Spleen (tissue), 11 donors: ENCODE results near the gene ZNF462. TPM values are rescaled to one million over a fixed set of nuclear protein-coding genes. Genes with fewer than 3 reads are reported as not detected.

Source experiments
- DNase-seq: peaks from one replicate; pipeline ENCODE4 v3.0.0-alpha.2; 2020
- H3K27ac ChIP-seq, 8 donors: fragments of 200-600 bp; sonication (generic) in 7 of 8; 1 replicate in 4 of 8; 2 replicates in 4 of 8; pipeline versions ENCODE4 v1.5.0 to v1.8.0; 2016 to 2021; ENCODE audit warnings: inconsistent platforms in 4 of 8, mild to moderate bottlenecking in 4 of 8, moderate library complexity in 1 of 8
- H3K27me3 ChIP-seq, 7 donors: fragments of 200-600 bp; sonication (generic) in 6 of 7; replicated peaks in 1 of 7; 1 replicate in 4 of 7; 2 replicates in 3 of 7; pipeline versions ENCODE4 v1.5.0 to v1.8.0; 2016 to 2021; ENCODE audit warnings: inconsistent platforms in 3 of 7, mild to moderate bottlenecking in 1 of 7
- H3K36me3 ChIP-seq, 6 donors: fragments of 200-600 bp; sonication (generic) in 5 of 6; 1 replicate in 4 of 6; 2 replicates in 2 of 6; pipeline versions ENCODE4 v1.5.0 to v1.8.0; 2016 to 2021; ENCODE audit warnings: inconsistent platforms in 2 of 6
- H3K4me1 ChIP-seq, 6 donors: fragments of 200-600 bp; sonication (generic) in 5 of 6; 1 replicate in 3 of 6; 2 replicates in 3 of 6; pipeline versions ENCODE4 v1.5.0 to v1.8.0; 2016 to 2021; ENCODE audit warnings: inconsistent platforms in 3 of 6
- H3K4me3 ChIP-seq, 8 donors: fragments of 200-600 bp; sonication (generic) in 7 of 8; 1 replicate in 4 of 8; 2 replicates in 4 of 8; pipeline versions ENCODE4 v1.5.0 to v1.8.0; 2016 to 2021; ENCODE audit warnings: inconsistent platforms in 4 of 8, mild to moderate bottlenecking in 4 of 8, moderate library complexity in 2 of 8
- H3K9me3 ChIP-seq, 8 donors: fragments of 200-600 bp; sonication (generic) in 7 of 8; 1 replicate in 4 of 8; 2 replicates in 4 of 8; pipeline versions ENCODE4 v1.5.0 to v1.8.0; 2016 to 2021; ENCODE audit warnings: inconsistent platforms in 4 of 8
- POLR2A ChIP-seq, 3 donors: fragments of 450-650 bp; IDR thresholded peaks; one replicate each; pipeline ENCODE4 v1.5.1; 2017; ENCODE audit warnings: antibody characterized with exemption in 3 of 3, mild to moderate bottlenecking in 1 of 3
- POLR2AphosphoS5 ChIP-seq, 3 donors: sonication (generic); formaldehyde crosslinking; IDR thresholded peaks; one replicate each; pipeline ENCODE4 v1.5.1; 2017; ENCODE audit warnings: antibody characterized with exemption in 3 of 3
- WGBS, 5 donors: extraction: QIAGEN DNeasy Blood & Tissue Kit in 3 of 5; methylation state at CpG; one replicate each; pipeline versions ENCODE4 v1.1.5 to v1.1.7; 2013 to 2018; 5-methylcytosine and 5-hydroxymethylcytosine counted together
- intact Hi-C: fragments of 100-400 bp; cut with DNase I; formaldehyde crosslinking; loops from one replicate; pipeline ENCODE4 v1.15.0; 2023; ENCODE audit warnings: low total_unique reads
- polyA plus RNA-seq, 3 donors: library from polyadenylated mRNA; stranded (reverse); fragments of 200-250 nt; gene quantifications; one replicate each; pipeline ENCODE4 v1.2.1, GENCODE V29; 2013
- total RNA-seq, 7 donors: library from RNA; depleted of rRNA in 3 of 7; stranded (reverse); fragments of >200 nt in 3 of 7; fragmentation: NEBNext Ultra II Directional in 4 of 7; extraction: Animal tissue kit (Norgen Biotek cat#: 25700) in 4 of 7; gene quantifications; one replicate each; pipeline versions ENCODE4 v1.1.0 to v1.2.1, GENCODE V29; 2016 to 2021
- TF ChIP-seq, protein P1 (sequence below), 11 experiments: fragments of 200-600 bp in 7 of 11; fragments of 450-650 bp in 4 of 11; sonication (generic) in 4 of 11; IDR thresholded peaks in 8 of 11; conservative IDR thresholded peaks in 3 of 11; 1 replicate in 7 of 11; 2 replicates in 4 of 11; pipeline versions ENCODE4 v1.4.0 to v1.8.0; 2016 to 2021; ENCODE audit warnings: antibody characterized with exemption in 11 of 11, inconsistent platforms in 4 of 11, mild to moderate bottlenecking in 1 of 11
- donor health status: healthy with polysubstance abuse.
- donor health status: DM: no; HTN: no; CAD: no; lungs with moderate emphysema.
- donor health status: DM: no; HTN: no; CAD: no.
- donor health status: Bipolar disorder and iron deficiency.
- donor health status: healthy.
- donor health status: DM: no; HTN: no; CAD: no.
- donor health status: DM: yes; HTN: yes; CAD: no.

Gene ZNF462
- total and polyA plus RNA-seq, 10 donors: 0.36 to 38.9 (median 20.3) TPM

DNA sequence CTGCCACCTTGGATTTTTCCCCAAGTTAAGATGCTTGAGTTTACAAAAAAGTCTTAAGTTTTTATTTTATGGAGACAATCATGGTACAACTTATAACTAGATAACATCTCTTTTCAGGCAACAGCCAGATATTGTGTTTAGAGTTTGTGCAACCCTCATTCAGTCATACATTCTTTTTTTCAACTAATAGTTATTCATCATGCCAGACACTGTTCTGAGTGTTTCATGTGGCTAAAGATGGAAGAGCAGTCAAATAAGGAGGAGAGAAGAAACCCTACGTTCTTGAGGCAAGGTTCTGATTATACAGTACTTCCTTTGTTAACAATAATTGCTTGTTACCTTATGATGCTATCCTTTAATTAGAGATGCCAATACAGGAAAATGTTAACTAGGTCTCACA lies 42.1 kb upstream of the ZNF462 start:
- no peaks in the 10 kb centered on the region for H3K36me3 ChIP-seq
- no peak for TF ChIP-seq POLR2A (IDR thresholded peaks at IDR 0.05)
- no peak for TF ChIP-seq POLR2AphosphoS5 (IDR thresholded peaks at IDR 0.05)
- TF ChIP-seq, protein P1, sequence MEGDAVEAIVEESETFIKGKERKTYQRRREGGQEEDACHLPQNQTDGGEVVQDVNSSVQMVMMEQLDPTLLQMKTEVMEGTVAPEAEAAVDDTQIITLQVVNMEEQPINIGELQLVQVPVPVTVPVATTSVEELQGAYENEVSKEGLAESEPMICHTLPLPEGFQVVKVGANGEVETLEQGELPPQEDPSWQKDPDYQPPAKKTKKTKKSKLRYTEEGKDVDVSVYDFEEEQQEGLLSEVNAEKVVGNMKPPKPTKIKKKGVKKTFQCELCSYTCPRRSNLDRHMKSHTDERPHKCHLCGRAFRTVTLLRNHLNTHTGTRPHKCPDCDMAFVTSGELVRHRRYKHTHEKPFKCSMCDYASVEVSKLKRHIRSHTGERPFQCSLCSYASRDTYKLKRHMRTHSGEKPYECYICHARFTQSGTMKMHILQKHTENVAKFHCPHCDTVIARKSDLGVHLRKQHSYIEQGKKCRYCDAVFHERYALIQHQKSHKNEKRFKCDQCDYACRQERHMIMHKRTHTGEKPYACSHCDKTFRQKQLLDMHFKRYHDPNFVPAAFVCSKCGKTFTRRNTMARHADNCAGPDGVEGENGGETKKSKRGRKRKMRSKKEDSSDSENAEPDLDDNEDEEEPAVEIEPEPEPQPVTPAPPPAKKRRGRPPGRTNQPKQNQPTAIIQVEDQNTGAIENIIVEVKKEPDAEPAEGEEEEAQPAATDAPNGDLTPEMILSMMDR (IDR thresholded peaks at IDR 0.05 in 8 of 11, conservative IDR thresholded peaks at IDR 0.05 in 3 of 11): no peak
- H3K4me1 ChIP-seq: no peaks in the 10 kb centered on the region
- no peak overlapping the region for H3K27ac ChIP-seq
- intact Hi-C loops: no loop called here
- WGBS, 5 donors: 56 to 68% (median 62%) methylated on average over 1 of the region's 1 CpG
- H3K4me3 ChIP-seq: no peak overlapping the region
- peaks cover 0 to 16% (median 7%) of the 10 kb centered on the region in 8 donors for H3K9me3 ChIP-seq
- H3K27me3 ChIP-seq: no peaks in the 10 kb centered on the region
- no peak for DNase-seq

DNA sequence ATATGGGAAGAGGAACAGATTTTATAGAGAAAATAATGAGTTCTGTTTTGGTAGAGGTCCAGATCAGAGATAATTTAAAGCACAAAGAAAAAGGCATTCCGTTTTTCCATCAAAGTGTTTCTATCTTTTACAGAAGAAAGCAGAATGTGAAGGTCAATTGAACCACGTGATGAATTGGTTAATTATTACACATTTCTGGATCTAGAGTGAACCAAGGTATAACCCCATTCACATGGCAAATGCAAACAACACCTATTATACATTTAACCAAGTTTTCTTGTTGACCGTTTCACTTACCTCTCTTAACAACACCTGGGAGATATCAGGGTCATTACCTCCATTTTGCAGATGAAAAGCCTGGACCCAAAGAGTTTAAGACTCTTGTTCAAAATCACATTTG lies 34.9 kb upstream of the ZNF462 start:
- Histone ChIP-seq H3K27me3 (no peaks in the 10 kb centered on the region), H3K4me3 (no peak overlapping the region), H3K27ac (no peak overlapping the region), H3K9me3 (peaks cover 0 to 16% (median 5%) of the 10 kb centered on the region in 8 donors), H3K4me1 (no peaks in the 10 kb centered on the region), H3K36me3 (no peaks in the 10 kb centered on the region)
- WGBS, 5 donors: 78 to 93% (median 83%) methylated on average over 3 of the region's 3 CpGs
- TF ChIP-seq POLR2AphosphoS5 (IDR thresholded peaks at IDR 0.05): no peak
- no peak for TF ChIP-seq POLR2A (IDR thresholded peaks at IDR 0.05)
- TF ChIP-seq, protein P1 (IDR thresholded peaks at IDR 0.05 in 8 of 11, conservative IDR thresholded peaks at IDR 0.05 in 3 of 11): no peak
- no peak for DNase-seq
- intact Hi-C loops: no loop called here

DNA sequence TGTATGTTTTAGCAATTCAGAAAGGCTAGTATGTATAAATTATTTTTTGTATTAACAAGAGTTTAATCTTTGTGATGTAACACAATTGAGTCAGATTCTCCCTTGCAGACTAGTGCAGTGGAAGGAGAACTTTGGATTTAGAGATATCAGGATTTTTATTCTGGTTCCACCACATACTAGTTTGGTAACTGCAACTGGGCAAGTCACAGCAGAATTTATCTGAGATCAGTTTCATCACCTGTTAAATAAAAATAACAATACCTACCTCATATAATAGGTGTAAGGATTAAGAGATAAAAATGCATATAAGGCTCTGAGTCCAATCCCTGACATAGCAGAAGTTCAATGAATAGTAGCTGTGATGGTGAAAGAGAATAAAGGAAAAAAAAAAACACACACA lies 34.0 kb upstream of the ZNF462 start:
- Histone ChIP-seq H3K27ac (no peak overlapping the region), H3K27me3 (no peaks in the 10 kb centered on the region), H3K36me3 (no peaks in the 10 kb centered on the region), H3K4me3 (no peak overlapping the region), H3K9me3 (peaks cover 0 to 14% (median 2%) of the 10 kb centered on the region in 8 donors), H3K4me1 (no peaks in the 10 kb centered on the region)
- intact Hi-C loops: no loop called here
- TF ChIP-seq, protein P1 (IDR thresholded peaks at IDR 0.05 in 8 of 11, conservative IDR thresholded peaks at IDR 0.05 in 3 of 11): no peak
- TF ChIP-seq POLR2AphosphoS5 (IDR thresholded peaks at IDR 0.05) (no peak), POLR2A (IDR thresholded peaks at IDR 0.05) (no peak)
- no peak for DNase-seq

DNA sequence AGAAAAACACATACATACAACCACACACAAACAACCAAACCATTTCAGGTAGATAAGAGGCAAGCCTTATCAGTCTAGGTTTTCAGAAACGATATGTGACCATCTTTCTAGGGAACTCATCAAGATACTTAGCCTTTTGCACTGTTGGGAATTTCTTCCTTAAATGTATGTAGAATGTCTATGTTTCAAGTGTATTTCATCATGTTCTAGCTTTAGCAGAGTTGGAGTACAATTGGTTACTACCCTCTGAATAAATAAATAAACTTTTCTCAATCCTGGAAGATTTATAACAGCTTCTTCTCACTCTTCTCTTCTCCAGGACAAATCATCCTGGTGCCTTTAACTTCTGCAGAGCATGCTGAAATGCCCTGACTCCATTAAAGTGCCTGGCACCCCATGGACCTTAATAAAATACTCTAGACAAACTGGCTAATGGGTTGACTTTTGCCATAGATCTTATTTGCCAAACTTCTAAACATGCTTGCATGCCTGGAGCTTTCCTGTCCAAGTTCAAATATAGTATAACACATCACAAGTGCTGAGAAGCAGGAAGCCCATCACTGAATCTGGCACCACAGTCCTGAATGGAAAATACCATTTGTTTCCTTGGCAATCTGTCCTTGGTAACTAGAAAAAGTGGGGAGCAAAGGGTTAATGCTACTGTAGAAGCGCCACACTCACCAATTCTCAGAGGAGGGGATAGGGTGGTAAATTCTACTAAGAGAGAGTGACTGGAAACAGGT lies 33.1 kb upstream of the ZNF462 start:
- Histone ChIP-seq H3K4me3 (no peak overlapping the region), H3K36me3 (no peaks in the 10 kb centered on the region), H3K9me3 (peaks cover 0 to 16% (median 2%) of the 10 kb centered on the region in 8 donors), H3K27ac (no peak overlapping the region), H3K4me1 (no peaks in the 10 kb centered on the region), H3K27me3 (no peaks in the 10 kb centered on the region)
- 68 to 88% (median 81%) methylated on average over 2 of the region's 2 CpGs for WGBS, 5 donors
- DNase-seq: no peak
- TF ChIP-seq, protein P1 (IDR thresholded peaks at IDR 0.05 in 8 of 11, conservative IDR thresholded peaks at IDR 0.05 in 3 of 11): no peak
- TF ChIP-seq POLR2A (IDR thresholded peaks at IDR 0.05): no peak
- intact Hi-C loops: no loop called here
